ENCODE results near the gene HEPHL1.

The HEPHL1 gene

GRCh38 chr11:94018721-94019120 is 2.4 kb upstream of the HEPHL1 start:
- no peak for DNase-seq (ENCODE audit: low read depth in 2 of 2)

GRCh38 chr11:94023856-94024255 is 2.7 kb downstream of the HEPHL1 start:
- DNase-seq (ENCODE audit: low read depth in 2 of 2): no peak

GRCh38 chr11:94024547-94024946 is 3.4 kb downstream of the HEPHL1 start:
- DNase-seq (ENCODE audit: low read depth in 2 of 2): no peak

- DNase-seq (ENCODE audit: low read depth in 2 of 2): no peak
Measured at GRCh38 chr11:94025690-94026394, 4.7 kb downstream of the HEPHL1 start.

GRCh38 chr11:94027210-94027609 is 6.1 kb downstream of the HEPHL1 start:
- DNase-seq (ENCODE audit: low read depth in 2 of 2): no peak

- DNase-seq (ENCODE audit: low read depth in 2 of 2): no peak
Measured at GRCh38 chr11:94028436-94028835, 7.3 kb downstream of the HEPHL1 start.

- no peak for DNase-seq (ENCODE audit: low read depth in 2 of 2)
Measured at GRCh38 chr11:94030059-94030458, 8.9 kb downstream of the HEPHL1 start.

- no peak for DNase-seq (ENCODE audit: low read depth in 2 of 2)
Measured at GRCh38 chr11:94031625-94032024, 10.5 kb downstream of the HEPHL1 start.

GRCh38 chr11:94032066-94032465 is 10.9 kb downstream of the HEPHL1 start:
- no peak for DNase-seq (ENCODE audit: low read depth in 2 of 2)

- no peak for DNase-seq (ENCODE audit: low read depth in 2 of 2)
Measured at GRCh38 chr11:94032725-94033124, 11.6 kb downstream of the HEPHL1 start.

GRCh38 chr11:94034207-94034606 is 13.1 kb downstream of the HEPHL1 start:
- no peak for DNase-seq (ENCODE audit: low read depth in 2 of 2)

GRCh38 chr11:94036096-94036495 is 14.9 kb downstream of the HEPHL1 start:
- DNase-seq (ENCODE audit: low read depth in 2 of 2): no peak

- no peak for DNase-seq (ENCODE audit: low read depth in 2 of 2)
Measured at GRCh38 chr11:94043241-94043640, 22.1 kb downstream of the HEPHL1 start.

GRCh38 chr11:94046796-94047195 is 25.6 kb downstream of the HEPHL1 start:
- DNase-seq (ENCODE audit: low read depth in 2 of 2): no peak

GRCh38 chr11:94048032-94048709 is 27.0 kb downstream of the HEPHL1 start:
- no peak for DNase-seq (ENCODE audit: low read depth in 2 of 2)

GRCh38 chr11:94049351-94049750 is 28.2 kb downstream of the HEPHL1 start:
- no peak for DNase-seq (ENCODE audit: low read depth in 2 of 2)

GRCh38 chr11:94058630-94059029 is 37.5 kb downstream of the HEPHL1 start:
- DNase-seq (ENCODE audit: low read depth in 2 of 2): no peak

- DNase-seq (ENCODE audit: low read depth in 2 of 2): no peak
Measured at GRCh38 chr11:94059065-94059464, 37.9 kb downstream of the HEPHL1 start.

- DNase-seq (ENCODE audit: low read depth in 2 of 2): no peak
Measured at GRCh38 chr11:94060401-94060800, 39.2 kb downstream of the HEPHL1 start.

GRCh38 chr11:94062360-94062759 is 41.2 kb downstream of the HEPHL1 start:
- DNase-seq (ENCODE audit: low read depth in 2 of 2): no peak

GRCh38 chr11:94066901-94067429 is 45.8 kb downstream of the HEPHL1 start:
- no peak for DNase-seq (ENCODE audit: low read depth in 2 of 2)

- DNase-seq (ENCODE audit: low read depth in 2 of 2): no peak
Measured at GRCh38 chr11:94068764-94069163, 47.6 kb downstream of the HEPHL1 start.

GRCh38 chr11:94077552-94078293 is 56.6 kb downstream of the HEPHL1 start:
- no peak for DNase-seq (ENCODE audit: low read depth in 2 of 2)

Data from stimulated activated CD4-positive, alpha-beta T cell treated with anti-CD3 and anti-CD28 coated beads, Interleukin-15, amount 100 ng/mL, for 48 hours (primary cell).